Breast epithelium (tissue), 3 donors: ENCODE results near the gene PTPRM.

ENCODE experiments used
- POLR2A ChIP-seq: fragments of 450-650 bp; IDR thresholded peaks from one replicate; pipeline ENCODE4 v1.6.1; 2016; ENCODE audit warnings: antibody characterized with exemption, mild to moderate bottlenecking, moderate library complexity
- POLR2AphosphoS5 ChIP-seq, 3 donors: sonication (generic); formaldehyde crosslinking; IDR thresholded peaks; one replicate each; pipeline ENCODE4 v1.6.1; 2017; ENCODE audit warnings: antibody characterized with exemption in 3 of 3
- TF ChIP-seq, protein P1 (sequence below), 3 donors: fragments of 450-650 bp; IDR thresholded peaks; one replicate each; pipeline ENCODE4 v1.5.1; 2016 to 2017; ENCODE audit warnings: antibody characterized with exemption in 3 of 3, mild to moderate bottlenecking in 3 of 3, moderate library complexity in 3 of 3

DNA sequence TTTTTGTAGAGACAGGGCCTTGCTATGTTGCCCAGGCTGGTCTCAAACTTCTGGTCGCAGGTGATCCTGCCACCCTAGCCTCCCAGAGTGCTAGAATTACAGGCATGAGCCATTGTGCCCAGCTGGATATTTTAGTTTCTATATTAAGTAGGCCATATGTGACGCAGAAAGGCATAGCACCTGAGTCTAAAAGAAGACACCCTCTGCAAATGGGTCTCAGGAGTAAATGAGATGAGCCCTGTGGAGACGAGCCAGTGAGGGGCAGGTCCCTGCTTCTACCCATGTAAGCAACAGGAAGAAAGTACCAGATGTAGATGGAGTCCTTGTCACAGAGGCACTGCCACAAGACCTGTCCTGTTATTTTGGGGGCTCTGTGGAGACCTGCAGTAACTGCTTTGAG, 322.4 kb downstream of the PTPRM start:
- TF ChIP-seq POLR2AphosphoS5 (IDR thresholded peaks at IDR 0.05) = no peak
- TF ChIP-seq, protein P1, sequence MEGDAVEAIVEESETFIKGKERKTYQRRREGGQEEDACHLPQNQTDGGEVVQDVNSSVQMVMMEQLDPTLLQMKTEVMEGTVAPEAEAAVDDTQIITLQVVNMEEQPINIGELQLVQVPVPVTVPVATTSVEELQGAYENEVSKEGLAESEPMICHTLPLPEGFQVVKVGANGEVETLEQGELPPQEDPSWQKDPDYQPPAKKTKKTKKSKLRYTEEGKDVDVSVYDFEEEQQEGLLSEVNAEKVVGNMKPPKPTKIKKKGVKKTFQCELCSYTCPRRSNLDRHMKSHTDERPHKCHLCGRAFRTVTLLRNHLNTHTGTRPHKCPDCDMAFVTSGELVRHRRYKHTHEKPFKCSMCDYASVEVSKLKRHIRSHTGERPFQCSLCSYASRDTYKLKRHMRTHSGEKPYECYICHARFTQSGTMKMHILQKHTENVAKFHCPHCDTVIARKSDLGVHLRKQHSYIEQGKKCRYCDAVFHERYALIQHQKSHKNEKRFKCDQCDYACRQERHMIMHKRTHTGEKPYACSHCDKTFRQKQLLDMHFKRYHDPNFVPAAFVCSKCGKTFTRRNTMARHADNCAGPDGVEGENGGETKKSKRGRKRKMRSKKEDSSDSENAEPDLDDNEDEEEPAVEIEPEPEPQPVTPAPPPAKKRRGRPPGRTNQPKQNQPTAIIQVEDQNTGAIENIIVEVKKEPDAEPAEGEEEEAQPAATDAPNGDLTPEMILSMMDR (IDR thresholded peaks at IDR 0.05) = no peak
- no peak for TF ChIP-seq POLR2A
